ENCODE data around the gene SIRT4. TPM values are rescaled to one million over a fixed set of nuclear protein-coding genes. Genes with fewer than 3 reads are reported as not detected.

Gene SIRT4
- total RNA-seq, 1 experiment from 2014 or later = 2.8 TPM

DNA sequence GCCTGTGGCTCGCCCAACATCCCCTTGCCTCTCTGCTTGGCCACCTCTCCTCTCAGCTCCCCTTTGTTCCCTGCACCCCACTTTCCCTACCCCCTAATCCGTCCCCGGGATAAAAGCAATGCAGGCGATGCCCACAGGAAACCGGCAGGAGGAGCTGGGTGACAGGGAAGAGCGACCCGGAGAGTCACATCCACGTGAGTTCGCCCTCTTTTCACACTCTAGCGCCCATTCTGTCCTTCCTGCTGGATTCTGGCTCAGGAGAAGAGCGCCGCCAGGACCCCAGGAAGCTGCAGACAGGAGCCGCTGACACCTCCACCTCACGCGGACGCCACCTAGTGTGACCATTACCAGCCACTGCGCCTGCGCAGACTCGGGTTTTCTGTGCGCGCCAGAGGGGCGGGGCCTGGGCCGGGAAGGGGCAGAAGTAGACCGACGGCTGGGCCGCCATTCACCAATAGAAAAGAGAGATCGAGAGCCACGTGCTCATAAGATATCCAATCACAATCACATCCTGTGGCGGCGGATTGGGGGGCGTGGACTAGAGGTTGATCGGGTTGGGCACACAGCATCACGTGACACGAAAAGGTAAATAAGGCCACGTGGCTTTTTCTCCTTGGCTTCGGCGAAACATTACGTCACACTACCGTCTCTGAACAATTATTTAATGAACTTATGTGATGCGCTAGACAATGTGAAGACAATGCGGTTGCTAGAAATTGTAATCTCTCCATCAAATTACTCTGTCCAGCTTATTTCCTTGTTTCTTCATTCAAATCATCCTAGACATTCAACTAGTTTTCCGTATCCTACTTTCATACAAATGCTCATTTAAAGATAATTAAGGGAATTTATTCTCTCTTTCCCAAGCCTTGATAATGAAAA lies 15.3 kb downstream of the SIRT4 start (continued):
- TF ChIP-seq, protein P1, sequence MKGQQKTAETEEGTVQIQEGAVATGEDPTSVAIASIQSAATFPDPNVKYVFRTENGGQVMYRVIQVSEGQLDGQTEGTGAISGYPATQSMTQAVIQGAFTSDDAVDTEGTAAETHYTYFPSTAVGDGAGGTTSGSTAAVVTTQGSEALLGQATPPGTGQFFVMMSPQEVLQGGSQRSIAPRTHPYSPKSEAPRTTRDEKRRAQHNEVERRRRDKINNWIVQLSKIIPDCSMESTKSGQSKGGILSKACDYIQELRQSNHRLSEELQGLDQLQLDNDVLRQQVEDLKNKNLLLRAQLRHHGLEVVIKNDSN (CRISPR knock-in tag; IDR thresholded peaks at IDR 0.05) = peak; percentile 99
- TF ChIP-seq, protein P2, sequence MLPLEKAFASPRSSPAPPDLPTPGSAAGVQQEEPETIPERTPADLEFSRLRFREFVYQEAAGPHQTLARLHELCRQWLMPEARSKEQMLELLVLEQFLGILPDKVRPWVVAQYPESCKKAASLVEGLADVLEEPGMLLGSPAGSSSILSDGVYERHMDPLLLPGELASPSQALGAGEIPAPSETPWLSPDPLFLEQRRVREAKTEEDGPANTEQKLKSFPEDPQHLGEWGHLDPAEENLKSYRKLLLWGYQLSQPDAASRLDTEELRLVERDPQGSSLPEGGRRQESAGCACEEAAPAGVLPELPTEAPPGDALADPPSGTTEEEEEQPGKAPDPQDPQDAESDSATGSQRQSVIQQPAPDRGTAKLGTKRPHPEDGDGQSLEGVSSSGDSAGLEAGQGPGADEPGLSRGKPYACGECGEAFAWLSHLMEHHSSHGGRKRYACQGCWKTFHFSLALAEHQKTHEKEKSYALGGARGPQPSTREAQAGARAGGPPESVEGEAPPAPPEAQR (CRISPR knock-in tag; IDR thresholded peaks at IDR 0.05) = no peak
- TF ChIP-seq FOXP1 (CRISPR knock-in tag; IDR thresholded peaks at IDR 0.05; ENCODE audit: borderline replicate concordance) = no peak
- peak; percentile 62 for TF ChIP-seq ETV6 (CRISPR knock-in tag; IDR thresholded peaks at IDR 0.05)
- no peak for TF ChIP-seq TP53 (CRISPR knock-in tag; IDR thresholded peaks at IDR 0.05)
- TF ChIP-seq, protein P3, sequence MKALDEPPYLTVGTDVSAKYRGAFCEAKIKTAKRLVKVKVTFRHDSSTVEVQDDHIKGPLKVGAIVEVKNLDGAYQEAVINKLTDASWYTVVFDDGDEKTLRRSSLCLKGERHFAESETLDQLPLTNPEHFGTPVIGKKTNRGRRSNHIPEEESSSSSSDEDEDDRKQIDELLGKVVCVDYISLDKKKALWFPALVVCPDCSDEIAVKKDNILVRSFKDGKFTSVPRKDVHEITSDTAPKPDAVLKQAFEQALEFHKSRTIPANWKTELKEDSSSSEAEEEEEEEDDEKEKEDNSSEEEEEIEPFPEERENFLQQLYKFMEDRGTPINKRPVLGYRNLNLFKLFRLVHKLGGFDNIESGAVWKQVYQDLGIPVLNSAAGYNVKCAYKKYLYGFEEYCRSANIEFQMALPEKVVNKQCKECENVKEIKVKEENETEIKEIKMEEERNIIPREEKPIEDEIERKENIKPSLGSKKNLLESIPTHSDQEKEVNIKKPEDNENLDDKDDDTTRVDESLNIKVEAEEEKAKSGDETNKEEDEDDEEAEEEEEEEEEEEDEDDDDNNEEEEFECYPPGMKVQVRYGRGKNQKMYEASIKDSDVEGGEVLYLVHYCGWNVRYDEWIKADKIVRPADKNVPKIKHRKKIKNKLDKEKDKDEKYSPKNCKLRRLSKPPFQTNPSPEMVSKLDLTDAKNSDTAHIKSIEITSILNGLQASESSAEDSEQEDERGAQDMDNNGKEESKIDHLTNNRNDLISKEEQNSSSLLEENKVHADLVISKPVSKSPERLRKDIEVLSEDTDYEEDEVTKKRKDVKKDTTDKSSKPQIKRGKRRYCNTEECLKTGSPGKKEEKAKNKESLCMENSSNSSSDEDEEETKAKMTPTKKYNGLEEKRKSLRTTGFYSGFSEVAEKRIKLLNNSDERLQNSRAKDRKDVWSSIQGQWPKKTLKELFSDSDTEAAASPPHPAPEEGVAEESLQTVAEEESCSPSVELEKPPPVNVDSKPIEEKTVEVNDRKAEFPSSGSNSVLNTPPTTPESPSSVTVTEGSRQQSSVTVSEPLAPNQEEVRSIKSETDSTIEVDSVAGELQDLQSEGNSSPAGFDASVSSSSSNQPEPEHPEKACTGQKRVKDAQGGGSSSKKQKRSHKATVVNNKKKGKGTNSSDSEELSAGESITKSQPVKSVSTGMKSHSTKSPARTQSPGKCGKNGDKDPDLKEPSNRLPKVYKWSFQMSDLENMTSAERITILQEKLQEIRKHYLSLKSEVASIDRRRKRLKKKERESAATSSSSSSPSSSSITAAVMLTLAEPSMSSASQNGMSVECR (CRISPR knock-in tag; IDR thresholded peaks at IDR 0.05; ENCODE audit: borderline replicate concordance) = peak; percentile 38; the same call in 1 of the 2 replicates
- TF ChIP-seq, protein P4, sequence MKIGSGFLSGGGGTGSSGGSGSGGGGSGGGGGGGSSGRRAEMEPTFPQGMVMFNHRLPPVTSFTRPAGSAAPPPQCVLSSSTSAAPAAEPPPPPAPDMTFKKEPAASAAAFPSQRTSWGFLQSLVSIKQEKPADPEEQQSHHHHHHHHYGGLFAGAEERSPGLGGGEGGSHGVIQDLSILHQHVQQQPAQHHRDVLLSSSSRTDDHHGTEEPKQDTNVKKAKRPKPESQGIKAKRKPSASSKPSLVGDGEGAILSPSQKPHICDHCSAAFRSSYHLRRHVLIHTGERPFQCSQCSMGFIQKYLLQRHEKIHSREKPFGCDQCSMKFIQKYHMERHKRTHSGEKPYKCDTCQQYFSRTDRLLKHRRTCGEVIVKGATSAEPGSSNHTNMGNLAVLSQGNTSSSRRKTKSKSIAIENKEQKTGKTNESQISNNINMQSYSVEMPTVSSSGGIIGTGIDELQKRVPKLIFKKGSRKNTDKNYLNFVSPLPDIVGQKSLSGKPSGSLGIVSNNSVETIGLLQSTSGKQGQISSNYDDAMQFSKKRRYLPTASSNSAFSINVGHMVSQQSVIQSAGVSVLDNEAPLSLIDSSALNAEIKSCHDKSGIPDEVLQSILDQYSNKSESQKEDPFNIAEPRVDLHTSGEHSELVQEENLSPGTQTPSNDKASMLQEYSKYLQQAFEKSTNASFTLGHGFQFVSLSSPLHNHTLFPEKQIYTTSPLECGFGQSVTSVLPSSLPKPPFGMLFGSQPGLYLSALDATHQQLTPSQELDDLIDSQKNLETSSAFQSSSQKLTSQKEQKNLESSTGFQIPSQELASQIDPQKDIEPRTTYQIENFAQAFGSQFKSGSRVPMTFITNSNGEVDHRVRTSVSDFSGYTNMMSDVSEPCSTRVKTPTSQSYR (CRISPR knock-in tag; IDR thresholded peaks at IDR 0.05) = no peak
- TF ChIP-seq SP1 (CRISPR knock-in tag; conservative IDR thresholded peaks at IDR 0.05) = peak; percentile 69
- TF ChIP-seq, protein P5, sequence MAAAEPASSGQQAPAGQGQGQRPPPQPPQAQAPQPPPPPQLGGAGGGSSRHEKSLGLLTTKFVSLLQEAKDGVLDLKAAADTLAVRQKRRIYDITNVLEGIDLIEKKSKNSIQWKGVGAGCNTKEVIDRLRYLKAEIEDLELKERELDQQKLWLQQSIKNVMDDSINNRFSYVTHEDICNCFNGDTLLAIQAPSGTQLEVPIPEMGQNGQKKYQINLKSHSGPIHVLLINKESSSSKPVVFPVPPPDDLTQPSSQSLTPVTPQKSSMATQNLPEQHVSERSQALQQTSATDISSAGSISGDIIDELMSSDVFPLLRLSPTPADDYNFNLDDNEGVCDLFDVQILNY (CRISPR knock-in tag; IDR thresholded peaks at IDR 0.05) = no peak
- TF ChIP-seq CBFB (CRISPR knock-in tag; IDR thresholded peaks at IDR 0.05; ENCODE audit: low read depth) = no peak
- TF ChIP-seq EMX1 (CRISPR knock-in tag; IDR thresholded peaks at IDR 0.05) = no peak
- TF ChIP-seq, protein P6, sequence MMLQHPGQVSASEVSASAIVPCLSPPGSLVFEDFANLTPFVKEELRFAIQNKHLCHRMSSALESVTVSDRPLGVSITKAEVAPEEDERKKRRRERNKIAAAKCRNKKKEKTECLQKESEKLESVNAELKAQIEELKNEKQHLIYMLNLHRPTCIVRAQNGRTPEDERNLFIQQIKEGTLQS (CRISPR knock-in tag; conservative IDR thresholded peaks at IDR 0.05) = no peak
- no peak for TF ChIP-seq MXD4 (CRISPR knock-in tag; IDR thresholded peaks at IDR 0.05; ENCODE audit: borderline replicate concordance)
- TF ChIP-seq, protein P7, sequence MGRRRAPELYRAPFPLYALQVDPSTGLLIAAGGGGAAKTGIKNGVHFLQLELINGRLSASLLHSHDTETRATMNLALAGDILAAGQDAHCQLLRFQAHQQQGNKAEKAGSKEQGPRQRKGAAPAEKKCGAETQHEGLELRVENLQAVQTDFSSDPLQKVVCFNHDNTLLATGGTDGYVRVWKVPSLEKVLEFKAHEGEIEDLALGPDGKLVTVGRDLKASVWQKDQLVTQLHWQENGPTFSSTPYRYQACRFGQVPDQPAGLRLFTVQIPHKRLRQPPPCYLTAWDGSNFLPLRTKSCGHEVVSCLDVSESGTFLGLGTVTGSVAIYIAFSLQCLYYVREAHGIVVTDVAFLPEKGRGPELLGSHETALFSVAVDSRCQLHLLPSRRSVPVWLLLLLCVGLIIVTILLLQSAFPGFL (CRISPR knock-in tag; IDR thresholded peaks at IDR 0.05; ENCODE audit: borderline replicate concordance) = no peak
- TF ChIP-seq ZNF121 (CRISPR knock-in tag; IDR thresholded peaks at IDR 0.05) = no peak
- no peak for TF ChIP-seq CREB1 (CRISPR knock-in tag; IDR thresholded peaks at IDR 0.05)
- TF ChIP-seq TEAD4 (CRISPR knock-in tag; IDR thresholded peaks at IDR 0.05) = no peak
- TF ChIP-seq, protein P8, sequence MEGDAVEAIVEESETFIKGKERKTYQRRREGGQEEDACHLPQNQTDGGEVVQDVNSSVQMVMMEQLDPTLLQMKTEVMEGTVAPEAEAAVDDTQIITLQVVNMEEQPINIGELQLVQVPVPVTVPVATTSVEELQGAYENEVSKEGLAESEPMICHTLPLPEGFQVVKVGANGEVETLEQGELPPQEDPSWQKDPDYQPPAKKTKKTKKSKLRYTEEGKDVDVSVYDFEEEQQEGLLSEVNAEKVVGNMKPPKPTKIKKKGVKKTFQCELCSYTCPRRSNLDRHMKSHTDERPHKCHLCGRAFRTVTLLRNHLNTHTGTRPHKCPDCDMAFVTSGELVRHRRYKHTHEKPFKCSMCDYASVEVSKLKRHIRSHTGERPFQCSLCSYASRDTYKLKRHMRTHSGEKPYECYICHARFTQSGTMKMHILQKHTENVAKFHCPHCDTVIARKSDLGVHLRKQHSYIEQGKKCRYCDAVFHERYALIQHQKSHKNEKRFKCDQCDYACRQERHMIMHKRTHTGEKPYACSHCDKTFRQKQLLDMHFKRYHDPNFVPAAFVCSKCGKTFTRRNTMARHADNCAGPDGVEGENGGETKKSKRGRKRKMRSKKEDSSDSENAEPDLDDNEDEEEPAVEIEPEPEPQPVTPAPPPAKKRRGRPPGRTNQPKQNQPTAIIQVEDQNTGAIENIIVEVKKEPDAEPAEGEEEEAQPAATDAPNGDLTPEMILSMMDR (IDR thresholded peaks at IDR 0.05) = no peak
- TF ChIP-seq, protein P9, sequence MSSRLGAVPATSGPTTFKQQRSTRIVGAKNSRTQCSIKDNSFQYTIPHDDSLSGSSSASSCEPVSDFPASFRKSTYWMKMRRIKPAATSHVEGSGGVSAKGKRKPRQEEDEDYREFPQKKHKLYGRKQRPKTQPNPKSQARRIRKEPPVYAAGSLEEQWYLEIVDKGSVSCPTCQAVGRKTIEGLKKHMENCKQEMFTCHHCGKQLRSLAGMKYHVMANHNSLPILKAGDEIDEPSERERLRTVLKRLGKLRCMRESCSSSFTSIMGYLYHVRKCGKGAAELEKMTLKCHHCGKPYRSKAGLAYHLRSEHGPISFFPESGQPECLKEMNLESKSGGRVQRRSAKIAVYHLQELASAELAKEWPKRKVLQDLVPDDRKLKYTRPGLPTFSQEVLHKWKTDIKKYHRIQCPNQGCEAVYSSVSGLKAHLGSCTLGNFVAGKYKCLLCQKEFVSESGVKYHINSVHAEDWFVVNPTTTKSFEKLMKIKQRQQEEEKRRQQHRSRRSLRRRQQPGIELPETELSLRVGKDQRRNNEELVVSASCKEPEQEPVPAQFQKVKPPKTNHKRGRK (CRISPR knock-in tag; IDR thresholded peaks at IDR 0.05; ENCODE audit: borderline replicate concordance) = no peak
- no peak for TF ChIP-seq NR2C2 (CRISPR knock-in tag; IDR thresholded peaks at IDR 0.05)
- TF ChIP-seq RELA (CRISPR knock-in tag; IDR thresholded peaks at IDR 0.05; ENCODE audit: borderline replicate concordance) = no peak
- TF ChIP-seq ZNF423 (CRISPR knock-in tag; IDR thresholded peaks at IDR 0.05) = no peak
